Measurements from ENCODE around the gene ZDHHC19. TPM values are rescaled to one million over a fixed set of nuclear protein-coding genes. Genes with fewer than 3 reads are reported as not detected.

The ZDHHC19 gene
- polyA plus RNA-seq, 4 donors: not detected

GRCh38 chr3:196150481-196150880 is 60.7 kb downstream of the ZDHHC19 start:
- DNase-seq (ENCODE audit: low read depth in 4 of 4, low spot score in 3 of 4): no peak

GRCh38 chr3:196149831-196150301 is 61.3 kb downstream of the ZDHHC19 start:
- DNase-seq (ENCODE audit: low read depth in 4 of 4, low spot score in 3 of 4): no peak

GRCh38 chr3:196149375-196149774 is 61.8 kb downstream of the ZDHHC19 start:
- DNase-seq (ENCODE audit: low read depth in 4 of 4, low spot score in 3 of 4): no peak

Other genes starting within 250 kb of the ZDHHC19 start
- gene TFRC, start 129.3 kb downstream of the ZDHHC19 start, polyA plus RNA-seq (ENCODE audit: insufficient read length in 4 of 4): 10 to 100 TPM; 41.7 to 53.6 (median 47.5) TPM
- gene SLC51A, start 5.1 kb upstream of the ZDHHC19 start, polyA plus RNA-seq (ENCODE audit: insufficient read length in 4 of 4): 10 to 100 TPM in 3 of 4 donors, 1 to 10 TPM in 1; 8.2 to 12.8 (median 11.2) TPM
- gene PCYT1A, start 76.3 kb upstream of the ZDHHC19 start, polyA plus RNA-seq (ENCODE audit: insufficient read length in 4 of 4): 10 to 100 TPM; 34.3 to 40.9 (median 39.3) TPM
- 10 to 100 TPM; 19.4 to 39.0 (median 35.7) TPM for gene DYNLT2B, start 106.8 kb upstream of the ZDHHC19 start, polyA plus RNA-seq (ENCODE audit: insufficient read length in 4 of 4)
- under 1 TPM; 0.11 to 0.34 (median 0.29) TPM for gene TM4SF19, start 127.0 kb upstream of the ZDHHC19 start, polyA plus RNA-seq (ENCODE audit: insufficient read length in 4 of 4)
- 10 to 100 TPM; 30.5 to 36.7 (median 33.3) TPM for gene UBXN7, start 221.0 kb upstream of the ZDHHC19 start, polyA plus RNA-seq (ENCODE audit: insufficient read length in 4 of 4)